Fibroblast of the aortic adventitia (primary cell): ENCODE measurements around the gene PRKCA. TPM values are rescaled to one million over a fixed set of nuclear protein-coding genes. Genes with fewer than 3 reads are reported as not detected.

Experiments
- DNase-seq: peaks from one replicate; pipeline ENCODE4 v3.0.0-alpha.2; 2010; ENCODE audit warnings: low read depth
- H3K4me3 ChIP-seq: 2 replicates; pipeline ENCODE4 v1.5.1; 2011; ENCODE audit warnings: low read depth, mild to moderate bottlenecking, control low read depth, low read length, moderate library complexity
- CTCF ChIP-seq: IDR thresholded peaks from 2 replicates; pipeline ENCODE4 v1.5.1; 2011; ENCODE audit warnings: mild to moderate bottlenecking, low read length, control low read depth, inconsistent platforms; ENCODE audit not compliant: insufficient read depth
- total RNA-seq: library from RNA; depleted of rRNA; stranded (reverse); fragments of >200 nt; gene quantifications from 2 replicates; pipeline ENCODE4 v1.2.3, GENCODE V29; 2012; ENCODE audit warnings: low replicate concordance

PRKCA gene
- total RNA-seq, 1 donor = 43.7 TPM

GRCh38 chr17:66749217-66749832 is 446.9 kb downstream of the PRKCA start:
- no peak for TF ChIP-seq CTCF
- H3K4me3 ChIP-seq = no peak overlapping the region
- DNase-seq = no peak

GRCh38 chr17:66750116-66750515 is 447.7 kb downstream of the PRKCA start:
- no peak for DNase-seq
- H3K4me3 ChIP-seq = no peak overlapping the region
- TF ChIP-seq CTCF = no peak

- TF ChIP-seq CTCF = no peak
- H3K4me3 ChIP-seq = no peak overlapping the region
- no peak for DNase-seq
Measured at GRCh38 chr17:66750781-66751543, 448.5 kb downstream of the PRKCA start.

- no peak overlapping the region for H3K4me3 ChIP-seq
- DNase-seq = no peak
- TF ChIP-seq CTCF = no peak
Measured at GRCh38 chr17:66751771-66752170, 449.4 kb downstream of the PRKCA start.

GRCh38 chr17:66752411-66752810 is 450.0 kb downstream of the PRKCA start:
- no peak overlapping the region for H3K4me3 ChIP-seq
- TF ChIP-seq CTCF = no peak
- DNase-seq = no peak

GRCh38 chr17:66753126-66753920 is 450.9 kb downstream of the PRKCA start:
- no peak for TF ChIP-seq CTCF
- no peak for DNase-seq

More at GRCh38 chr17:66753126-66753920, 450.9 kb downstream of the PRKCA start:
- no peak overlapping the region for H3K4me3 ChIP-seq
